ENCODE data around the gene GALNT1. TPM values are rescaled to one million over a fixed set of nuclear protein-coding genes. Genes with fewer than 3 reads are reported as not detected.

GALNT1 gene
- total RNA-seq, 1 donor, result 82.9 TPM

DNA sequence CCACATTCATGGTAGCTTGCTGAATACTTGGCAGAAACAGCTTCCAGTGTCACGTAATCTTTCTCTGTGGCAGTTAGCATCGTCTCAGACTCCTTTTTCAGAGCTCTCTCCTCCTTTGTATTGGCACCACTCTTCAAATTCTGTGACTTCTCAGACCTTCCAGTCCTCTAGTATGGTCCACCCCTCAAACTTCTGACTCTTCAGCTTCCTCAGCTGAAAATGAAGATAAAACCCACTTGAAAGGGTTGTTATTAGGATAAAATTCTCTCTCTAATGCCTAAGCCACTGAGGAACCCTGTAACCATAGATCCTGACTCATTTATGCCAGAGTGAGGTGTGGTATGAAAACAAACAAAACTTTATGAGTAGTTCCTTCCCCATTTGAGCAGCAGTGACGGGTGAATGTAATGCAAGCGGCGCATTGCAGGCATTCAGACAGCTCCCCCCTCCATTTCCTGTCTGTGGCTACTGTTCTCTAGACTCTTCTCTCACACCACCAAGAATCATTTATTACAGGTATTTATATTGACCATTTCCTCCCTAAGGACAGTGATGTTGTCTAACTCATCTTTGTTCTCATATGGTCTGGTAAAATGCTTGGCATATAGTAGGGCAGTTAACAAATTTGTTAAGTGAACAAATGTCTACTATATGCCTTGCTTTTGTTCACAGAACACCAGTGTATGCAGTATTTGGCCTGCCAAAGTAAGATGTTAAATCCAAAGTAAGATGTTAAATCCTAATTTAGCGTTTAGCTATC, 35.3 kb downstream of the GALNT1 start:
- H3K4me3 ChIP-seq (ENCODE audit: low read depth, low read length), result peak overlapping the region; percentile 10
- TF ChIP-seq, protein P1, sequence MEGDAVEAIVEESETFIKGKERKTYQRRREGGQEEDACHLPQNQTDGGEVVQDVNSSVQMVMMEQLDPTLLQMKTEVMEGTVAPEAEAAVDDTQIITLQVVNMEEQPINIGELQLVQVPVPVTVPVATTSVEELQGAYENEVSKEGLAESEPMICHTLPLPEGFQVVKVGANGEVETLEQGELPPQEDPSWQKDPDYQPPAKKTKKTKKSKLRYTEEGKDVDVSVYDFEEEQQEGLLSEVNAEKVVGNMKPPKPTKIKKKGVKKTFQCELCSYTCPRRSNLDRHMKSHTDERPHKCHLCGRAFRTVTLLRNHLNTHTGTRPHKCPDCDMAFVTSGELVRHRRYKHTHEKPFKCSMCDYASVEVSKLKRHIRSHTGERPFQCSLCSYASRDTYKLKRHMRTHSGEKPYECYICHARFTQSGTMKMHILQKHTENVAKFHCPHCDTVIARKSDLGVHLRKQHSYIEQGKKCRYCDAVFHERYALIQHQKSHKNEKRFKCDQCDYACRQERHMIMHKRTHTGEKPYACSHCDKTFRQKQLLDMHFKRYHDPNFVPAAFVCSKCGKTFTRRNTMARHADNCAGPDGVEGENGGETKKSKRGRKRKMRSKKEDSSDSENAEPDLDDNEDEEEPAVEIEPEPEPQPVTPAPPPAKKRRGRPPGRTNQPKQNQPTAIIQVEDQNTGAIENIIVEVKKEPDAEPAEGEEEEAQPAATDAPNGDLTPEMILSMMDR (IDR thresholded peaks at IDR 0.05; ENCODE audit: insufficient read depth, low read depth, low read length), result no peak
- peak; percentile 93 for DNase-seq (ENCODE audit: low read depth)

GRCh38 chr18:35617865-35618264, 36.3 kb downstream of the GALNT1 start:
- TF ChIP-seq, protein P1 (IDR thresholded peaks at IDR 0.05; ENCODE audit: insufficient read depth, low read depth, low read length), result no peak
- H3K4me3 ChIP-seq (ENCODE audit: low read depth, low read length), result no peak overlapping the region
- no peak for DNase-seq (ENCODE audit: low read depth)

GRCh38 chr18:35618289-35618688, 36.7 kb downstream of the GALNT1 start:
- H3K4me3 ChIP-seq (ENCODE audit: low read depth, low read length), result no peak overlapping the region
- TF ChIP-seq, protein P1 (IDR thresholded peaks at IDR 0.05; ENCODE audit: insufficient read depth, low read depth, low read length), result no peak
- DNase-seq (ENCODE audit: low read depth), result no peak

DNA sequence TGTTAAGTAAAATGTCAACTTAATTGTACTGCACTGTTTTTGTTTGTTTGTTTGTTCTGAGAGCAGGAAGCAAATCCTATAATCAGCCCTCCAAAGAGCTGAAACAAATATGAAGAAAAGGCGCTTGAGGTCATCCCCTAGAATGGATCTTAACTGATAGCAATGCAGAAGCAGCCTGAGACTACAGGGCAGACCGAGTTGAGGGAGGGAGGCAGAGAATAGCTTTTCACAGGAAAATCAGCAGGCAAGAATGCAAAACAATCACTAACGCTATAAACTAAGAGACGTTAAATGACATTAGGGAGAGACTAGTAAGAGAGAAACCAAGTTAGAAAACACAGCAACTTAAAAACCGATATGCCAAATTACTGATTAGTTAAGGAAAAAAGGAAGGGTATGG, 37.2 kb downstream of the GALNT1 start:
- no peak overlapping the region for H3K4me3 ChIP-seq (ENCODE audit: low read depth, low read length)
- TF ChIP-seq, protein P1 (IDR thresholded peaks at IDR 0.05; ENCODE audit: insufficient read depth, low read depth, low read length), result no peak
- DNase-seq (ENCODE audit: low read depth), result peak; percentile 57

GRCh38 chr18:35619464-35619863, 37.9 kb downstream of the GALNT1 start:
- TF ChIP-seq, protein P1 (IDR thresholded peaks at IDR 0.05; ENCODE audit: insufficient read depth, low read depth, low read length), result no peak
- no peak overlapping the region for H3K4me3 ChIP-seq (ENCODE audit: low read depth, low read length)
- DNase-seq (ENCODE audit: low read depth), result no peak

DNA sequence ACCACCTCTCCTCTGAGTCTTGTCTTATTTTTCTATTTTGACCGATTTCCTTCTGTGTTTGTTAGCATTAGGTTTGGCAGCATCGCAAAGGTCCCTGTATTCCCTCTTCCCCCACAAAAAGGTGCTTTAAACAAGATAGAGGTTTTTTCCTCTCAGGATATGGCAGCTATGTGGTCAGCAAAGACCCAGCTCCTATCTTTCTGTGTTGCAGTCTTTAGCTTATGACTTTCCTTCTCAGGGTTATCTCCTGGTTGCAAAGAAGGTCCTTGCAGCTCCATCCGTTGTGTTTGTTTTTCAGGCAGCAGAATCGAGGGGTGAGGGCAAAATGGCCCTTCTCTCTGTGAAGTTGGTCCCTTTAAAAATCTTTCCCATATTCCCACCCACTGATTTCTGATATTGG, 38.4 kb downstream of the GALNT1 start:
- DNase-seq (ENCODE audit: low read depth), result no peak
- no peak overlapping the region for H3K4me3 ChIP-seq (ENCODE audit: low read depth, low read length)
- TF ChIP-seq, protein P1 (IDR thresholded peaks at IDR 0.05; ENCODE audit: insufficient read depth, low read depth, low read length), result no peak

- TF ChIP-seq, protein P1 (IDR thresholded peaks at IDR 0.05; ENCODE audit: insufficient read depth, low read depth, low read length), result no peak
- DNase-seq (ENCODE audit: low read depth), result no peak
- no peak overlapping the region for H3K4me3 ChIP-seq (ENCODE audit: low read depth, low read length)
Measured at GRCh38 chr18:35620765-35621164, 39.2 kb downstream of the GALNT1 start.
